IMR-90 (cell line): ENCODE data around the gene SLC26A8.
A peak's percentile ranks its signal among the peaks of the same experiment; 100 is the strongest.

Experiments
- BHLHE40 ChIP-seq: fragments of 150-350 bp; IDR thresholded peaks from 2 replicates; pipeline ENCODE4 v1.6.1; 2016; ENCODE audit warnings: mild to moderate bottlenecking, low read depth, low read length
- CEBPB ChIP-seq: IDR thresholded peaks from 2 replicates; pipeline ENCODE4 v1.6.1; 2012; ENCODE audit warnings: low read depth, low read length, improper control_type of control experiment
- CHD1 ChIP-seq: IDR thresholded peaks from 2 replicates; pipeline ENCODE4 v1.6.1; 2012; ENCODE audit warnings: low read depth, low read length, improper control_type of control experiment
- CTCF ChIP-seq: conservative IDR thresholded peaks from 2 replicates; pipeline ENCODE4 v1.5.1; 2012; ENCODE audit warnings: mild to moderate bottlenecking, low read depth, low read length, improper control_type of control experiment
- MAFK ChIP-seq: IDR thresholded peaks from 2 replicates; pipeline ENCODE4 v1.6.1; 2012; ENCODE audit warnings: low read depth, low read length, improper control_type of control experiment
- MXI1 ChIP-seq: IDR thresholded peaks from 2 replicates; pipeline ENCODE4 v1.6.1; 2012; ENCODE audit warnings: low read depth, mild to moderate bottlenecking, low read length, moderate library complexity, borderline replicate concordance
- POLR2A ChIP-seq: IDR thresholded peaks from 2 replicates; pipeline ENCODE4 v1.6.1; 2012; ENCODE audit warnings: mild to moderate bottlenecking, low read depth, low read length
- RFX5 ChIP-seq: IDR thresholded peaks from 2 replicates; pipeline ENCODE4 v1.8.0; 2012; ENCODE audit warnings: low read depth, mild to moderate bottlenecking, low read length, moderate library complexity

DNA sequence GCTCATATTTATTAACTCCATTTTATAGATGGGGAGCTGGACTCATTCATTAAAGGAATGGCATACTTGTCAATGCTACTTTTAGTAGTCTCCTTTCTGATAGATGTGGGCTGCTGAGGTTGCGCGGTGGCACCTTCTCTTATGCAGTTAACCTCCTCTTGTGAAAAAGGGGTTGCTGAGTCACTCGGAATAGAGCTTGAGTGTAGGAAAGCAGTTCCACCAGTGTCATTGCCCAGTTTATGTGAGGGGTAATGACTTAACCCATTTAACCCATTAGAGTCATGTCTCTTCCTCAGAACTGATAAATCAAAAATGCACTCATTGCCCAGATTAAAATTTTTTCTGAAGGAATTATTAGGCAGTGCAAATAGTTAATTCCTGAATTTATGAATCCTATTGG, 9.5 kb upstream of the SLC26A8 start:
- TF ChIP-seq CEBPB (0 out of 2 replicates have a peak, but pooled peaks have one; percentile 13), POLR2A (no peak), MXI1 (no peak), CTCF (no peak), CHD1 (no peak), MAFK (no peak), RFX5 (no peak), BHLHE40 (no peak)
